GM12892 (cell line): ENCODE results near the gene MAB21L1.

Experiments used
- DNase-seq: peaks from one replicate; pipeline ENCODE4 v3.0.0; 2011; ENCODE audit not compliant: insufficient read length
- FAIRE-seq: peaks from 2 replicates; lab custom pipeline; 2011; peaks lifted over from hg19 to GRCh38; lab: Jason Lieb, UNC
- POLR2A ChIP-seq: IDR thresholded peaks from 2 replicates; pipeline ENCODE4 v1.6.1; 2011; ENCODE audit warnings: low read depth, low read length, control low read depth
- POLR2AphosphoS5 ChIP-seq: IDR thresholded peaks from 2 replicates; pipeline ENCODE4 v1.6.1; 2011; ENCODE audit warnings: low read depth, low read length, control low read depth
- TAF1 ChIP-seq: IDR thresholded peaks from 2 replicates; pipeline ENCODE4 v1.6.1; 2011; ENCODE audit warnings: low read depth, mild to moderate bottlenecking, control low read depth, low read length, borderline replicate concordance

MAB21L1 gene

DNA sequence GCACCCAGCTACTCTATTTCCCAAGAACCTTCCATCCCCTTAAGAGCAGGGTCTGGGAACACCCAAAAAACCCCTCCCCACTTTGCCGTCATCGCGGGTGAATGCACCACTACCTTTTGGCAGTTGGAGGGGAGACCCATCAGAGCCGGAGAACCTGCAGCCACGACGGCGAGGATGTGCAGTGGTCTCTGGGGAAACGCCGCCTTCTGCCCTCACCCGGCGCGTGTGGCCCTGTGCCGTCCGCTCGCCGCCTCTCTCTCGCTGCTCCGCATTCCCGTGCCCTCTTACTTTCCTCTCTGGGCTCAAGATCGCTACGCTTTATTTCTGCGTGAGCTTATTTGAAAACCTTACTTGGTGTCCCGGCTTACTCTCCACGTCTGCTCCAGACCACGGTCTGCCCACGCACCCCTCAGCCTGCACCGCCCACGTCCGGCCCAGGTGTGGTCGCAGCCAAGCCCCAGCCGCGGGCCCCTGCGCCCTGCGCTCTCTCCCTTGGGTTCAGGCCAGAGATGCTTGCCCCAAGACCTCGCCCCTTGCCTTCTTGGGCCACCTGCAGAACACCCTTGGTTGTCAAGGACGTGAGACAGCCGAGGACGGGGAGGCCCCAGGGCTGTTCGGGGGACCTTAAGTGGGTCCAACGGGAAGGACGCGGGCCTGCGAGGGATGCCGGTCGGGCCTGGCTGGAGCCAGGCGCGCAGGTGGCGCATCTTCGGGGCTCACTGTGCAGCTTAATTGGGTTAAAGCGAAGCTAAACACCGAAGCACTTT is 2.0 kb upstream of the MAB21L1 start:
- DNase-seq (no peak), FAIRE-seq (no peak)
- TF ChIP-seq POLR2AphosphoS5: no peak
- TF ChIP-seq TAF1: no peak
- no peak for TF ChIP-seq POLR2A

DNA sequence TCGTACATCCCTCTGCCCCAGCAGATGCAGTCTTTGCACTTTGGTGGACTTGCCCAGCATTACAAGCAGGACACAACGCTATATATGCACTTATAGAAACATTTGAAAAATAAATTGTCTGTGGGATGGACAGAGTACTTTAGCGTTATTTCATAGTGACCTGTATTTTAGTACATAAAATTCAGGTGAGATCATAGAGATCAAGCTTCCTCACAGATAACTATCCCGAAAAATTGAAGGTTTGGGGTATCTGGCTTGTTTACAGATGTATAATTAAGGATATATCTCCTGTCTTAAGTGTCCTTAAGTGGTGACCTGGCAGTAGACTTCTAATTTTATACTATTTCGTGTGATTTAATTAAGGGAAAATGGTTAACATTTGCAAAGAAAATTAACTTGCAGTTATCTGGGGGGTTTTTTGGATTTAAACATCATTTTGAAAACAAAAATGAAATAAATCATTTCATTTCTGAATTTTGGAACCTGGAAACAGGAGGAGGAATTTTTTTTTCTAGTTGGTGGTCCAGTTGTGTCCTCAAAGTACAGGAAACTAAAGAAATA is 977 bp upstream of the MAB21L1 start:
- DNase-seq (no peak), FAIRE-seq (no peak)
- TF ChIP-seq POLR2A (no peak), POLR2AphosphoS5 (no peak), TAF1 (no peak)

DNA sequence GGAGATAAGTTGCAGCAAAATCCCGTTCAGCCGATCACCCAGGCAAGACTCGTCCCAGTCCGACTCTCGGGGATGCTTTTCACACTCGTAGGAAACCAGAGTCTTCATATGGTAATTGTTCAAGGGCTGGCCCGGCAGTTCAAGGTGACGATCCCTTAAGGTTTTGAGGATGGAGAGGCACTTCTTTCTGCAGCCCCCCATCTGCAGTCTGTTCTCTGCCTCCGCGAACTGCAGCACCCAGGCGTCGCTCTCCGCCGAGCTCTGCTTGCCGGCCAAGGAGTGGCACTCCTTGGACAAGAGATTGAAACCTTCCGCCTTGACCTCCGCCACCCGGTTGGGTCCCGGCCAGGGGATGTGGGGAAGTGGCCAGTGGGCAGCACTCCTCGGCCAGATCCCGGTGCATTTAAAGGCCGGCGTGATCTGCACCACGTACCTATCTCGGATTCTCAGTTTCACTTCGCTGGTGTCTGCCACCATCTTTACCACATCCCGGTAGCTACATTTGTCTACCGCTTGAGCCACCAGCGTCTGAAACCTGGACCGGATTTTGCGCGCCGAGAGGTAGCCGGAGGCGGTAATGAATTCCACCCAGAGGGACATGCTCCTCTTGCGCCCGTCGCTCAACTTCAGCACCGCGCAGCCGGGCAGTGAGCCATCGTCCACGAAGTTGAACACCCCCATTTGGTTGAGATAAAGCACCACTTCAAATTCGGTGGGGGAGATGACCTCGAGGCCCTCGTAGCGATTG is 1.1 kb downstream of the MAB21L1 start:
- FAIRE-seq (no peak), DNase-seq (no peak)
- TF ChIP-seq TAF1 (no peak), POLR2A (no peak), POLR2AphosphoS5 (no peak)

- FAIRE-seq: no peak
- DNase-seq: no peak
- TF ChIP-seq POLR2AphosphoS5 (no peak), POLR2A (no peak), TAF1 (no peak)
These were observed 1.8 kb downstream of the MAB21L1 start for GRCh38 chr13:35474496-35475211.

DNA sequence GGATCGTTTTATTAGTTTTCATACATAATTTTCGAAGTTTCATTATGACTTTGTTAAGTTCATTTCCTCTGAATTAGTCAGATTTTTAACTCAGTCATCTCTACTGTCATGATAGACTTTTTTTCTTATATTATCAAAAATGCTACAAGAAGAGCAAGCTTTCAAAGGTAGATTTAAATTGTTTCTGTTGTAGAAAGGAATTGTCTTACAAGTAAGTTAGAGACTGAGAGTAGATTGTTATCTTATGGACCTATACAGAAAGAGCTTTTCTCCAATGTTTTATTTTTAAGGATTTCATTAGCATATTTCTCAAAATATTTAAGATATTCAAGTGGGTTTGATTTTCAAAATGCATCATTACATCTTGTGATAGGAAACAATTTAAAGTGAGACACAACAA is 2.7 kb downstream of the MAB21L1 start:
- DNase-seq (no peak), FAIRE-seq (no peak)
- TF ChIP-seq POLR2A (no peak), TAF1 (no peak), POLR2AphosphoS5 (no peak)

GRCh38 chr13:35473206-35473775 is 3.2 kb downstream of the MAB21L1 start:
- DNase-seq: no peak
- TF ChIP-seq TAF1: no peak
- TF ChIP-seq POLR2AphosphoS5: no peak
- no peak for TF ChIP-seq POLR2A
- no peak for FAIRE-seq

- TF ChIP-seq POLR2AphosphoS5: no peak
- no peak for TF ChIP-seq TAF1
- no peak for TF ChIP-seq POLR2A
- DNase-seq (no peak), FAIRE-seq (no peak)
These were observed 4.1 kb downstream of the MAB21L1 start for GRCh38 chr13:35472323-35472881.

GRCh38 chr13:35471706-35472322 is 4.7 kb downstream of the MAB21L1 start:
- DNase-seq: no peak
- FAIRE-seq: no peak
- no peak for TF ChIP-seq POLR2A
- TF ChIP-seq TAF1: no peak
- no peak for TF ChIP-seq POLR2AphosphoS5

- TF ChIP-seq TAF1 (no peak), POLR2A (no peak), POLR2AphosphoS5 (no peak)
- no peak for FAIRE-seq
- no peak for DNase-seq
These were observed 5.5 kb downstream of the MAB21L1 start for GRCh38 chr13:35470671-35471661.
